ENCODE results near the gene CDK5RAP2.

DNA sequence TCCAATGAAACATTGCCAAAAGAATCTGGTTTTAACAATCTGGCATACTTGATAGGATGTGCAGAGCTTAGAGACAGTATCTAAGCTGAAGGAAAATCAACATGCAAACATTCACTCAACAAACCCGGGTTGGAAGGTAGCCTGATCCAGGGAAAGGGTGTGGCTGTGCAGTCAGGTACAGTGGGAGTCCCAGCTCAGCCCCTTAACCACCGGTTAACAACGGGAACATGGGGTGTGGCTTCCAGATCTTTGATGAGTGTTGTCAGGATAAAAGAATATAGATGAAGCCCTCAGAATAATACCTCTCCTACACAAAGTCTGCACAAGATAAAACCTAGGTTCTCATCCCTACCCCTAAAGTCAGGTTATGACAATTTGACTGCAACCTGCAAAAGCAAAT lies 127.3 kb downstream of the CDK5RAP2 start:
- TF ChIP-seq POLR2AphosphoS5 (IDR thresholded peaks at IDR 0.05; ENCODE audit: borderline replicate concordance, low read depth, low read length) (no peak), EZH2 (IDR thresholded peaks at IDR 0.05) (no peak)
